ENCODE data around the gene ARGLU1. TPM values are rescaled to one million over a fixed set of nuclear protein-coding genes. Genes with fewer than 3 reads are reported as not detected.
A peak's percentile ranks its signal among the peaks of the same experiment; 100 is the strongest.

Gene ARGLU1
- total RNA-seq, 1 donor from 2014 or later = 149 TPM

- no peak for TF ChIP-seq CTCF (IDR thresholded peaks at IDR 0.05; ENCODE audit: unreplicated experiment)
- DNase-seq (ENCODE audit: low spot score, unreplicated experiment) = no peak
- Mint-ChIP-seq H3K9me3 (ENCODE audit: low read depth) (no peaks in the 10 kb centered on the region), H3K27ac (no peak overlapping the region), H3K36me3 (ENCODE audit: insufficient read depth) (peaks cover 34% of the 10 kb centered on the region), H3K27me3 (no peaks in the 10 kb centered on the region), H3K4me1 (ENCODE audit: low read depth) (peaks cover 39% of the 10 kb centered on the region), H3K4me3 (ENCODE audit: low read depth) (no peak overlapping the region)
Observed at GRCh38 chr13:106494506-106494905, 73.4 kb downstream of the ARGLU1 start.

- TF ChIP-seq CTCF (IDR thresholded peaks at IDR 0.05; ENCODE audit: unreplicated experiment) = no peak
- Mint-ChIP-seq H3K9me3 (ENCODE audit: low read depth) (no peaks in the 10 kb centered on the region), H3K36me3 (ENCODE audit: insufficient read depth) (peaks cover 35% of the 10 kb centered on the region), H3K27me3 (no peaks in the 10 kb centered on the region), H3K27ac (peak overlapping the region; percentile 8), H3K4me1 (ENCODE audit: low read depth) (peaks cover 41% of the 10 kb centered on the region), H3K4me3 (ENCODE audit: low read depth) (no peak overlapping the region)
- DNase-seq (ENCODE audit: low spot score, unreplicated experiment) = no peak
Observed at GRCh38 chr13:106493533-106494220, 74.3 kb downstream of the ARGLU1 start.

- peak overlapping the region; percentile 19 for H3K27ac Mint-ChIP-seq
- H3K9me3 Mint-ChIP-seq (ENCODE audit: low read depth) = no peaks in the 10 kb centered on the region
Observed at GRCh38 chr13:106492588-106493475, 75.1 kb downstream of the ARGLU1 start.

GRCh38 chr13:106491928-106492587 is 75.9 kb downstream of the ARGLU1 start:
- TF ChIP-seq CTCF (IDR thresholded peaks at IDR 0.05; ENCODE audit: unreplicated experiment) = no peak
- Mint-ChIP-seq H3K9me3 (ENCODE audit: low read depth) (no peaks in the 10 kb centered on the region), H3K27ac (peak overlapping the region; percentile 46), H3K36me3 (ENCODE audit: insufficient read depth) (peaks cover 34% of the 10 kb centered on the region), H3K4me3 (ENCODE audit: low read depth) (no peak overlapping the region), H3K27me3 (no peaks in the 10 kb centered on the region), H3K4me1 (ENCODE audit: low read depth) (peaks cover 33% of the 10 kb centered on the region)
- DNase-seq (ENCODE audit: low spot score, unreplicated experiment) = no peak

More at GRCh38 chr13:106492588-106493475, 75.1 kb downstream of the ARGLU1 start:
- H3K4me3 Mint-ChIP-seq (ENCODE audit: low read depth) = no peak overlapping the region
- peaks cover 34% of the 10 kb centered on the region for H3K36me3 Mint-ChIP-seq (ENCODE audit: insufficient read depth)
- peaks cover 38% of the 10 kb centered on the region for H3K4me1 Mint-ChIP-seq (ENCODE audit: low read depth)
- no peak for DNase-seq (ENCODE audit: low spot score, unreplicated experiment)
- no peak for TF ChIP-seq CTCF (IDR thresholded peaks at IDR 0.05; ENCODE audit: unreplicated experiment)
- no peaks in the 10 kb centered on the region for H3K27me3 Mint-ChIP-seq

Other genes with a start within 250 kb of the ARGLU1 start
- 44.2 and 50.8 TPM in 2 replicates for gene EFNB2, start 32.5 kb downstream of the ARGLU1 start, total RNA-seq

Measured in progenitor cell of endocrine pancreas (in vitro differentiated cells).